Measurements from ENCODE around the gene TRAPPC3L. TPM values are rescaled to one million over a fixed set of nuclear protein-coding genes. Genes with fewer than 3 reads are reported as not detected.
"Not testable (repeated sequence)": the region's sequence is repeated elsewhere in the genome, so short reads cannot be mapped to it uniquely, and the experiment has no call there.

The TRAPPC3L gene
- total RNA-seq, 1 experiment from 2014 or later = not detected

- H3K27me3 ChIP-seq (replicated peaks; ENCODE audit: insufficient read depth, low read depth, low read length, poor library complexity) = no peaks in the 10 kb centered on the region
- no peak for DNase-seq (ENCODE audit: low spot score)
- BruUV-seq (replicated peaks) = no TSS peak
- no peak overlapping the region for H3K4me3 ChIP-seq (ENCODE audit: low read depth, low read length, poor library complexity, severe bottlenecking)
- ChIA-PET POLR2A (ENCODE audit: low non-redundant PET) (no interaction called here), CTCF (no interaction called here)
- no peaks in the 10 kb centered on the region for H3K36me3 ChIP-seq (ENCODE audit: insufficient read depth, low read length, poor library complexity, severe bottlenecking)
- H3K9me3 ChIP-seq (ENCODE audit: low read depth, low read length, poor library complexity, severe bottlenecking) = no peaks in the 10 kb centered on the region
- H3K4me1 ChIP-seq (ENCODE audit: insufficient read depth, low read length, poor library complexity, severe bottlenecking) = no peaks in the 10 kb centered on the region
- intact Hi-C loops (cut with micrococcal nuclease; ENCODE audit: unreplicated experiment) = no loop called here
- no peak overlapping the region for H3K27ac ChIP-seq (ENCODE audit: low read depth, low read length, poor library complexity, severe bottlenecking)
- TF ChIP-seq EZH2 (IDR thresholded peaks at IDR 0.05; ENCODE audit: borderline replicate concordance, low read depth, low read length, poor library complexity, severe bottlenecking) (no peak), CTCF (conservative IDR thresholded peaks at IDR 0.05; ENCODE audit: low read depth, low read length) (no peak)
These were observed 48.3 kb downstream of the TRAPPC3L start for GRCh38 chr6:116497113-116497676.

GRCh38 chr6:116495161-116495560 lies 50.3 kb downstream of the TRAPPC3L start:
- POLR2A ChIA-PET (ENCODE audit: low non-redundant PET); CTCF ChIA-PET: not testable (repeated sequence)

GRCh38 chr6:116492331-116493067 lies 53.0 kb downstream of the TRAPPC3L start:
- H3K9me3 ChIP-seq (ENCODE audit: low read depth, low read length, poor library complexity, severe bottlenecking) = no peaks in the 10 kb centered on the region
- BruUV-seq (replicated peaks) = no TSS peak
- no peak overlapping the region for H3K4me3 ChIP-seq (ENCODE audit: low read depth, low read length, poor library complexity, severe bottlenecking)
- no peaks in the 10 kb centered on the region for H3K4me1 ChIP-seq (ENCODE audit: insufficient read depth, low read length, poor library complexity, severe bottlenecking)
- no peaks in the 10 kb centered on the region for H3K36me3 ChIP-seq (ENCODE audit: insufficient read depth, low read length, poor library complexity, severe bottlenecking)
- no peak for DNase-seq (ENCODE audit: low spot score)
- ChIA-PET POLR2A (ENCODE audit: low non-redundant PET) (no interaction called here), CTCF (no interaction called here)
- intact Hi-C loops (cut with micrococcal nuclease; ENCODE audit: unreplicated experiment) = no loop called here
- TF ChIP-seq EZH2 (IDR thresholded peaks at IDR 0.05; ENCODE audit: borderline replicate concordance, low read depth, low read length, poor library complexity, severe bottlenecking) (no peak), CTCF (conservative IDR thresholded peaks at IDR 0.05; ENCODE audit: low read depth, low read length) (no peak)
- no peaks in the 10 kb centered on the region for H3K27me3 ChIP-seq (replicated peaks; ENCODE audit: insufficient read depth, low read depth, low read length, poor library complexity)
- no peak overlapping the region for H3K27ac ChIP-seq (ENCODE audit: low read depth, low read length, poor library complexity, severe bottlenecking)

More at GRCh38 chr6:116495161-116495560, 50.3 kb downstream of the TRAPPC3L start:
- DNase-seq (ENCODE audit: low spot score); H3K4me3 ChIP-seq (ENCODE audit: low read depth, low read length, poor library complexity, severe bottlenecking); H3K36me3 ChIP-seq (ENCODE audit: insufficient read depth, low read length, poor library complexity, severe bottlenecking); H3K27me3 ChIP-seq (replicated peaks; ENCODE audit: insufficient read depth, low read depth, low read length, poor library complexity); H3K9me3 ChIP-seq (ENCODE audit: low read depth, low read length, poor library complexity, severe bottlenecking); BruUV-seq (replicated peaks); H3K27ac ChIP-seq (ENCODE audit: low read depth, low read length, poor library complexity, severe bottlenecking); H3K4me1 ChIP-seq (ENCODE audit: insufficient read depth, low read length, poor library complexity, severe bottlenecking); intact Hi-C loops (cut with micrococcal nuclease; ENCODE audit: unreplicated experiment): not testable (repeated sequence)

Measured in A673 (cell line).